Measurements from ENCODE around the gene KCNQ1. TPM values are rescaled to one million over a fixed set of nuclear protein-coding genes. Genes with fewer than 3 reads are reported as not detected.

The KCNQ1 gene
- total and polyA plus RNA-seq, 2 of the 13 experiments (the other 11 are each of a cell fraction or from before 2014, with no cell fraction given), result 0.02 to 0.08 TPM

GRCh38 chr11:2400762-2401435 lies 43.9 kb upstream of the KCNQ1 start:
- DNase-seq (ENCODE audit: low spot score) (no peak), ATAC-seq (peak; percentile 4), FAIRE-seq (no peak)
- H2AFZ ChIP-seq (ENCODE audit: low read length), result no peak overlapping the region
- peak overlapping the region; percentile 78 for H3K27ac ChIP-seq (ENCODE audit: extremely low read length, insufficient read depth, low read length)
- H3K4me1 ChIP-seq (ENCODE audit: insufficient read depth, low read length), result peaks cover 24% of the 10 kb centered on the region
- peak overlapping the region; percentile 80 to 99 (median 96) for H3K4me3 ChIP-seq (replicated peaks in 1 of 3; ENCODE audit: insufficient read depth in 1 of 3, low read depth in 2 of 3, low read length in 3 of 3)
- ChIA-PET POLR2A (interaction anchor here (0.6 to 3.4 kb wide), 15 partner anchors 10 to 707 kb away, joined by 3 to 49 read pairs (median 4); partner anchors contain the start of gene KCNQ1OT1), CTCF (ENCODE audit: low intra/inter-chr PET ratio, low total read pairs) (interaction anchor here (1.6 to 3.9 kb wide), 2 partner anchors 19 to 96 kb away, joined by 4 to 55 read pairs; no protein-coding TSS in a partner anchor)
- no peaks in the 10 kb centered on the region for H4K20me1 ChIP-seq (ENCODE audit: insufficient read depth, low read length)
- intact Hi-C loops (cut with micrococcal nuclease; ENCODE audit: unreplicated experiment) (loop anchor here (1.0 to 5.0 kb wide), 2 partner anchors 18 to 189 kb away; no protein-coding TSS in a partner anchor), in situ Hi-C loops (cut with HindIII; ENCODE audit: extremely low pct_ligation_motif_present, low pct_unique_long_range_greater_than_20kb) (no loop called here)
- H3K27me3 ChIP-seq (ENCODE audit: control insufficient read depth in 1 of 2, insufficient read depth in 2 of 2, low read length in 2 of 2), result no peaks in the 10 kb centered on the region; a peak in 2 of 5 replicates
- peaks cover 14% of the 10 kb centered on the region for H3K79me2 ChIP-seq (ENCODE audit: insufficient read depth, low read length)
- H3K36me3 ChIP-seq (replicated peaks in 1 of 2; ENCODE audit: control insufficient read depth in 1 of 2, insufficient read depth in 2 of 2, low read length in 2 of 2), result peaks cover 6 to 7% of the 10 kb centered on the region in 2 experiments; a peak in 2 of 5 replicates
- TSS peak; percentile 83 for BruUV-seq (replicated peaks)
- no peaks in the 10 kb centered on the region for H3K9me3 ChIP-seq (ENCODE audit: low read length)
- 0% methylated on average over 4 of the region's 55 CpGs for WGBS (ENCODE audit: low lambda C conversion rate)
- H3K9ac ChIP-seq (ENCODE audit: insufficient read depth, low read depth, low read length), result peak overlapping the region; percentile 99
- peak overlapping the region; percentile 88 for H3K4me2 ChIP-seq (ENCODE audit: low read depth, low read length)
- TF ChIP-seq POLR2G (IDR thresholded peaks at IDR 0.05; ENCODE audit: low read depth, low read length), result peak; percentile 55; the same call in 1 of the 2 replicates
- no peak; the same call in 1 of the 2 replicates for TF ChIP-seq MTF1 (CRISPR knock-in tag; IDR thresholded peaks at IDR 0.05)
- peak; percentile 33; the same call in 1 of the 2 replicates for TF ChIP-seq FOXJ3 (CRISPR knock-in tag; IDR thresholded peaks at IDR 0.05; ENCODE audit: borderline replicate concordance)
- no peak for TF ChIP-seq ZNF619 (CRISPR knock-in tag; IDR thresholded peaks at IDR 0.05)
- TF ChIP-seq THAP8 (CRISPR knock-in tag; IDR thresholded peaks at IDR 0.05; ENCODE audit: borderline replicate concordance), result 0 out of 2 replicates have a peak, but pooled peaks have one; percentile 54
- 0 out of 2 replicates have a peak, but pooled peaks have one; percentile 30 for TF ChIP-seq ZNF138 (CRISPR knock-in tag; IDR thresholded peaks at IDR 0.05; ENCODE audit: low read depth)
- no peak for TF ChIP-seq RBM22 (optimal IDR thresholded peaks at IDR 0.05; ENCODE audit: low read length)
- TF ChIP-seq SIN3B (IDR thresholded peaks at IDR 0.05; ENCODE audit: low read length), result no peak
- no peak for TF ChIP-seq ZBTB34 (CRISPR knock-in tag; IDR thresholded peaks at IDR 0.05)
- peak; percentile 62; the same call in 1 of the 2 replicates for TF ChIP-seq KLF12 (CRISPR knock-in tag; IDR thresholded peaks at IDR 0.05; ENCODE audit: borderline replicate concordance)
- no peak for TF ChIP-seq ZBTB44 (CRISPR knock-in tag; IDR thresholded peaks at IDR 0.05)
- peak; percentile 69; the same call in 1 of the 2 replicates for TF ChIP-seq AKNA (CRISPR knock-in tag; IDR thresholded peaks at IDR 0.05; ENCODE audit: borderline replicate concordance)
- 0 out of 2 replicates have a peak, but pooled peaks have one; percentile 32 for TF ChIP-seq PAX8 (CRISPR knock-in tag; IDR thresholded peaks at IDR 0.05; ENCODE audit: borderline replicate concordance)
- no peak for TF ChIP-seq CBFB (CRISPR knock-in tag; IDR thresholded peaks at IDR 0.05)

All from HepG2 (cell line).